ENCODE measurements around the gene EIF4G3. TPM values are rescaled to one million over a fixed set of nuclear protein-coding genes. Genes with fewer than 3 reads are reported as not detected.

EIF4G3 gene
- total and polyA plus RNA-seq, 9 of the 15 experiments (the other 6 are each of a cell fraction or from before 2014, with no cell fraction given): 6.7 to 40.5 (median 32.1) TPM

DNA sequence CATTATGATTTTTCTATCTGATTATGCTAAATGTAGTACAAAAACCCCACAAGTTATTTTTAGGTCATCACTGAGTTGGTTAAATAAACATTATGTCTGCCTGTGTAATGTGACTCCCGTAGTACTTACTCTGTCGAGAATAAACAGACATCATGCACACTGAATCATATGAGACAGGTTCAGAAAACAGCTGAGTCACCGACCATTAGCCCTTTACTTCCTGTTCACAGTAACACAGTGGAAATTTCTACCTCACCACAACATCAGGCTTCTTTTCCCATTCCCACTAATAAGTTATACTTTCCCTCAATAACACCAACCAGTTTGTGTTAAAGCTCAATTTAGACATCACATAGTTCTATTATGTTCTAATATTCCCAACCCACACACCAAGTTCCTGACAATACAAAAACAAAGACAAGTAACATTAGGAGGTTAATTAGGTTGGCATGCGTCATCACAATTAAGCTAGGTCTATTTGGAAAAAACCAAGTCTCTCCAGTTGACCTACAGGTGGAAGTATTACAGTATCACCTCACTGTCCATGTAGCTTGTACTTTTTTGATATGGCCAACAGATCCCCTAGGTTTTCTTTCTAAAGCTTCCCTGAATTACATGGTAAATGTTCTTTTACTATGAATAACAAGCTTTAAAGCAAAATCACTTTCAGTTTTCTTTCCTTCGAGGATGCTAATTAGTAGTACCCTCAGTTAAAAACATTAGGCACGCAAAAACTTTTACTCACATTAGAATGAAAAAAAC, 154.2 kb downstream of the EIF4G3 start (continued):
- no peak for TF ChIP-seq RBM17 (IDR thresholded peaks at IDR 0.05; ENCODE audit: borderline replicate concordance, low read depth, low read length)
- TF ChIP-seq HNRNPLL (IDR thresholded peaks at IDR 0.05; ENCODE audit: low read depth, low read length, poor library complexity, severe bottlenecking): no peak
- TF ChIP-seq, protein P1, sequence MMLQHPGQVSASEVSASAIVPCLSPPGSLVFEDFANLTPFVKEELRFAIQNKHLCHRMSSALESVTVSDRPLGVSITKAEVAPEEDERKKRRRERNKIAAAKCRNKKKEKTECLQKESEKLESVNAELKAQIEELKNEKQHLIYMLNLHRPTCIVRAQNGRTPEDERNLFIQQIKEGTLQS (IDR thresholded peaks at IDR 0.05): peak; percentile 94
- TF ChIP-seq, protein P1 (CRISPR knock-in tag; conservative IDR thresholded peaks at IDR 0.05): no peak
- TF ChIP-seq, protein P2, sequence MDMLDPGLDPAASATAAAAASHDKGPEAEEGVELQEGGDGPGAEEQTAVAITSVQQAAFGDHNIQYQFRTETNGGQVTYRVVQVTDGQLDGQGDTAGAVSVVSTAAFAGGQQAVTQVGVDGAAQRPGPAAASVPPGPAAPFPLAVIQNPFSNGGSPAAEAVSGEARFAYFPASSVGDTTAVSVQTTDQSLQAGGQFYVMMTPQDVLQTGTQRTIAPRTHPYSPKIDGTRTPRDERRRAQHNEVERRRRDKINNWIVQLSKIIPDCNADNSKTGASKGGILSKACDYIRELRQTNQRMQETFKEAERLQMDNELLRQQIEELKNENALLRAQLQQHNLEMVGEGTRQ (CRISPR knock-in tag; IDR thresholded peaks at IDR 0.05): no peak
- TF ChIP-seq LEF1 (IDR thresholded peaks at IDR 0.05): peak; percentile 97
- TF ChIP-seq KAT2B (IDR thresholded peaks at IDR 0.05; ENCODE audit: low read depth, low read length): no peak
- TF ChIP-seq ZC3H8 (IDR thresholded peaks at IDR 0.05): no peak
- TF ChIP-seq SMARCA4 (IDR thresholded peaks at IDR 0.05): peak; percentile 98
- no peak for TF ChIP-seq NFYB (IDR thresholded peaks at IDR 0.05; ENCODE audit: extremely low read depth, insufficient read length)
- peak; percentile 57; the same call in 1 of the 2 replicates for TF ChIP-seq MYC (IDR thresholded peaks at IDR 0.05; ENCODE audit: low read depth, low read length)
- 0 out of 2 replicates have a peak, but pooled peaks have one; percentile 17 for TF ChIP-seq MYC (CRISPR knock-in tag; IDR thresholded peaks at IDR 0.05; ENCODE audit: borderline replicate concordance, low read depth)
- TF ChIP-seq PCBP2 (IDR thresholded peaks at IDR 0.05; ENCODE audit: low read depth, low read length, poor library complexity, severe bottlenecking): no peak
- TF ChIP-seq CHD1 (IDR thresholded peaks at IDR 0.05; ENCODE audit: low read length): no peak
- TF ChIP-seq, protein P3, sequence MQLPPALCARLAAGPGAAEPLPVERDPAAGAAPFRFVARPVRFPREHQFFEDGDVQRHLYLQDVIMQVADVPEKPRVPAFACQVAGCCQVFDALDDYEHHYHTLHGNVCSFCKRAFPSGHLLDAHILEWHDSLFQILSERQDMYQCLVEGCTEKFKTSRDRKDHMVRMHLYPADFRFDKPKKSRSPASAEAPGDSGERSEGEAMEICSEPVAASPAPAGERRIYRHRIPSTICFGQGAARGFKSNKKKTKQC (CRISPR knock-in tag; IDR thresholded peaks at IDR 0.05): no peak
- no peak; the same call in 1 of the 2 replicates for TF ChIP-seq SP1 (CRISPR knock-in tag; IDR thresholded peaks at IDR 0.05)
- TF ChIP-seq, protein P4, sequence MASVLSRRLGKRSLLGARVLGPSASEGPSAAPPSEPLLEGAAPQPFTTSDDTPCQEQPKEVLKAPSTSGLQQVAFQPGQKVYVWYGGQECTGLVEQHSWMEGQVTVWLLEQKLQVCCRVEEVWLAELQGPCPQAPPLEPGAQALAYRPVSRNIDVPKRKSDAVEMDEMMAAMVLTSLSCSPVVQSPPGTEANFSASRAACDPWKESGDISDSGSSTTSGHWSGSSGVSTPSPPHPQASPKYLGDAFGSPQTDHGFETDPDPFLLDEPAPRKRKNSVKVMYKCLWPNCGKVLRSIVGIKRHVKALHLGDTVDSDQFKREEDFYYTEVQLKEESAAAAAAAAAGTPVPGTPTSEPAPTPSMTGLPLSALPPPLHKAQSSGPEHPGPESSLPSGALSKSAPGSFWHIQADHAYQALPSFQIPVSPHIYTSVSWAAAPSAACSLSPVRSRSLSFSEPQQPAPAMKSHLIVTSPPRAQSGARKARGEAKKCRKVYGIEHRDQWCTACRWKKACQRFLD (CRISPR knock-in tag; IDR thresholded peaks at IDR 0.05): peak; percentile 69
- TF ChIP-seq NFXL1 (CRISPR knock-in tag; IDR thresholded peaks at IDR 0.05): 0 out of 2 replicates have a peak, but pooled peaks have one; percentile 30
- no peak for TF ChIP-seq SAFB (IDR thresholded peaks at IDR 0.05; ENCODE audit: borderline replicate concordance, low read depth, low read length)
- TF ChIP-seq IRF2 (CRISPR knock-in tag; IDR thresholded peaks at IDR 0.05): no peak
- TF ChIP-seq SIX5 (IDR thresholded peaks at IDR 0.05; ENCODE audit: borderline replicate concordance in 1 of 2, insufficient read depth in 1 of 2, low read depth in 1 of 2, low read length in 2 of 2): no peak
- TF ChIP-seq CBX2 (IDR thresholded peaks at IDR 0.05; ENCODE audit: insufficient read depth, low read length, poor library complexity, severe bottlenecking): no peak
- peak; percentile 82 for TF ChIP-seq GABPA (tag; conservative IDR thresholded peaks at IDR 0.05; ENCODE audit: low read depth)
- peak; percentile 57; the same call in 1 of the 2 replicates for TF ChIP-seq MTA2 (IDR thresholded peaks at IDR 0.05; ENCODE audit: low read depth)
- peak; percentile 95 for TF ChIP-seq SMARCE1 (IDR thresholded peaks at IDR 0.05)

All from K562 (cell line).